Forelimb muscle (tissue), 1 donor: ENCODE results near the gene ZFYVE21. TPM values are rescaled to one million over a fixed set of nuclear protein-coding genes. Genes with fewer than 3 reads are reported as not detected.

Source experiments
- DNase-seq: peaks from one replicate; pipeline ENCODE4 v3.0.0-alpha.2; 2013; ENCODE audit warnings: low read depth
- polyA plus RNA-seq: library from polyadenylated mRNA; unstranded; fragments of 120-200 nt; gene quantifications from one replicate; pipeline ENCODE4 v1.2.1, GENCODE V29; 2013; ENCODE audit not compliant: insufficient read length

ZFYVE21 gene
- polyA plus RNA-seq, 1 donor = 42.2 TPM

- no peak for DNase-seq
Measured at GRCh38 chr14:103705504-103706284, 9.9 kb upstream of the ZFYVE21 start.

- no peak for DNase-seq
Measured at GRCh38 chr14:103706551-103707328, 8.9 kb upstream of the ZFYVE21 start.

- DNase-seq = no peak
Measured at GRCh38 chr14:103707329-103708263, 8.0 kb upstream of the ZFYVE21 start.

GRCh38 chr14:103708750-103709187 lies 6.8 kb upstream of the ZFYVE21 start:
- no peak for DNase-seq

GRCh38 chr14:103709814-103710213 lies 5.8 kb upstream of the ZFYVE21 start:
- DNase-seq = no peak

GRCh38 chr14:103710771-103711377 lies 4.7 kb upstream of the ZFYVE21 start:
- DNase-seq = no peak

- no peak for DNase-seq
Measured at GRCh38 chr14:103711516-103712431, 3.8 kb upstream of the ZFYVE21 start.

- DNase-seq = no peak
Measured at GRCh38 chr14:103712633-103713247, 2.9 kb upstream of the ZFYVE21 start.

- DNase-seq = no peak
Measured at GRCh38 chr14:103713304-103714062, 2.1 kb upstream of the ZFYVE21 start.

- no peak for DNase-seq
Measured at GRCh38 chr14:103714063-103714724, 1.4 kb upstream of the ZFYVE21 start.

GRCh38 chr14:103716091-103716801 lies 636 bp downstream of the ZFYVE21 start:
- DNase-seq = no peak

GRCh38 chr14:103716899-103717411 lies 1.3 kb downstream of the ZFYVE21 start:
- DNase-seq = no peak

- no peak for DNase-seq
Measured at GRCh38 chr14:103718572-103718971, 3.0 kb downstream of the ZFYVE21 start.

- DNase-seq = no peak
Measured at GRCh38 chr14:103719751-103720150, 4.1 kb downstream of the ZFYVE21 start.

GRCh38 chr14:103721334-103722120 lies 5.9 kb downstream of the ZFYVE21 start:
- no peak for DNase-seq

- DNase-seq = no peak
Measured at GRCh38 chr14:103723748-103724081, 8.1 kb downstream of the ZFYVE21 start.

GRCh38 chr14:103724116-103724515 lies 8.5 kb downstream of the ZFYVE21 start:
- DNase-seq = no peak
